Left ventricle myocardium inferior (tissue), 1 donor: ENCODE results near the gene ARHGEF12. TPM values are rescaled to one million over a fixed set of nuclear protein-coding genes. Genes with fewer than 3 reads are reported as not detected.
A peak's percentile ranks its signal among the peaks of the same experiment; 100 is the strongest.

ENCODE experiments used
- DNase-seq: peaks from one replicate; pipeline ENCODE4 v3.0.0-alpha.2; 2020
- H3K27ac ChIP-seq: fragments of 200-600 bp; replicated peaks from 2 replicates; pipeline ENCODE4 v1.8.0; 2021
- H3K27me3 ChIP-seq: fragments of 200-600 bp; 2 replicates; pipeline ENCODE4 v1.8.0; 2021; ENCODE audit warnings: low read depth
- H3K36me3 ChIP-seq: fragments of 200-600 bp; 2 replicates; pipeline ENCODE4 v1.8.0; 2021
- H3K4me1 ChIP-seq: fragments of 200-600 bp; 2 replicates; pipeline ENCODE4 v1.8.0; 2021
- H3K4me3 ChIP-seq: fragments of 200-600 bp; 2 replicates; pipeline ENCODE4 v1.8.0; 2021; ENCODE audit warnings: mild to moderate bottlenecking, moderate library complexity
- H3K9me3 ChIP-seq: fragments of 200-600 bp; replicated peaks from 2 replicates; pipeline ENCODE4 v1.8.0; 2021
- intact Hi-C: fragments of 100-400 bp; cut with micrococcal nuclease; formaldehyde crosslinking; loops from one replicate; pipeline ENCODE4 v1.11.0; 2022
- total RNA-seq: library from RNA; stranded (reverse); fragmentation: NEBNext Ultra II Directional; extraction: Animal tissue kit (Norgen Biotek cat#: 25700); gene quantifications from one replicate; pipeline ENCODE4 v1.2.1, GENCODE V29; 2021
- TF ChIP-seq, protein P1 (sequence below): fragments of 200-600 bp; IDR thresholded peaks from 2 replicates; pipeline ENCODE4 v1.8.0; 2021; ENCODE audit warnings: antibody characterized with exemption, mild to moderate bottlenecking, borderline replicate concordance
- donor health status: DM: no; HTN: yes; CAD: no; lungs with severe emphysema.

ARHGEF12 gene
- total RNA-seq, 1 donor from 2014 or later = 92.9 TPM

DNA sequence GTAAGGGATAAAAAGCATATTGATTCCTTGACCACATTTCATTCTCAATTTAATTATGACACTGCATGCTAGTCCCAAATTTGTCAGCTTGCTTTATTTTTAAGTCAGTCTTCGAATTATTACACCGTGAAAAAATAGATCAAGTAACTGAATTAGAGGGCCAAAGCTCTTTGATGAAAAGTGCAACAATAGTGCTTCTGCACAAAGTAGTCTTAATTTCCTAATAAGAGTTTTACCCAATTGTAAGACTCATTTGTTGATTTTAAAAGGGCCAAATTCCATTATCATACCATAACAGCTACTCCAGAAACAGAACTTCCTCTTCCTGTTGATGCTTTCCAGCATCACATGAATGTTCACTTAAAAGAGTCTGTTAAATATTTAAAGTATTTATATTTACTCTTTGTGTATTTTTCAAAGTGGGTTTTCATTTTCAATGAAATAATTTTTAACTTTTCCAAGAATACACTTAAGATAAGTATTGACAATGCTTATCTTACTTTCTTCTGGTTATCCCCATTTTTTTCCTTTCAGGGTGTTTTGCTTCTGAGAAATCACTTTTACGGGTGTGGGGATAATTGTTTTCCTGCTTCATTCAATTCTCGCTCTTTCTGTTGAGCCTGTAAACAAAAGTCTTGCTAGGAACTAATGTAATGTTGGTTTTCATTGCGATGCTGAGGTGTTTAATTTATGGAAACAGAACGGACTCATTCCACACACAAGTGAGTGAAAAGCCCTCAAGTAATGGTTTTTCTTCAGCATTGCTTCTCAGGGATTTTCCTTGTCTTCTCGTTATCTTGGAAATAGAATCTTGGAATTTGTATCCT lies 2.1 kb downstream of the ARHGEF12 start:
- intact Hi-C loops = no loop called here
- Histone ChIP-seq H3K4me1 (peaks cover 91% of the 10 kb centered on the region), H3K9me3 (no peaks in the 10 kb centered on the region), H3K4me3 (peak overlapping the region; percentile 92), H3K27me3 (no peaks in the 10 kb centered on the region), H3K36me3 (no peaks in the 10 kb centered on the region), H3K27ac (peak overlapping the region; percentile 98)
- TF ChIP-seq, protein P1, sequence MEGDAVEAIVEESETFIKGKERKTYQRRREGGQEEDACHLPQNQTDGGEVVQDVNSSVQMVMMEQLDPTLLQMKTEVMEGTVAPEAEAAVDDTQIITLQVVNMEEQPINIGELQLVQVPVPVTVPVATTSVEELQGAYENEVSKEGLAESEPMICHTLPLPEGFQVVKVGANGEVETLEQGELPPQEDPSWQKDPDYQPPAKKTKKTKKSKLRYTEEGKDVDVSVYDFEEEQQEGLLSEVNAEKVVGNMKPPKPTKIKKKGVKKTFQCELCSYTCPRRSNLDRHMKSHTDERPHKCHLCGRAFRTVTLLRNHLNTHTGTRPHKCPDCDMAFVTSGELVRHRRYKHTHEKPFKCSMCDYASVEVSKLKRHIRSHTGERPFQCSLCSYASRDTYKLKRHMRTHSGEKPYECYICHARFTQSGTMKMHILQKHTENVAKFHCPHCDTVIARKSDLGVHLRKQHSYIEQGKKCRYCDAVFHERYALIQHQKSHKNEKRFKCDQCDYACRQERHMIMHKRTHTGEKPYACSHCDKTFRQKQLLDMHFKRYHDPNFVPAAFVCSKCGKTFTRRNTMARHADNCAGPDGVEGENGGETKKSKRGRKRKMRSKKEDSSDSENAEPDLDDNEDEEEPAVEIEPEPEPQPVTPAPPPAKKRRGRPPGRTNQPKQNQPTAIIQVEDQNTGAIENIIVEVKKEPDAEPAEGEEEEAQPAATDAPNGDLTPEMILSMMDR = no peak
- DNase-seq = no peak

DNA sequence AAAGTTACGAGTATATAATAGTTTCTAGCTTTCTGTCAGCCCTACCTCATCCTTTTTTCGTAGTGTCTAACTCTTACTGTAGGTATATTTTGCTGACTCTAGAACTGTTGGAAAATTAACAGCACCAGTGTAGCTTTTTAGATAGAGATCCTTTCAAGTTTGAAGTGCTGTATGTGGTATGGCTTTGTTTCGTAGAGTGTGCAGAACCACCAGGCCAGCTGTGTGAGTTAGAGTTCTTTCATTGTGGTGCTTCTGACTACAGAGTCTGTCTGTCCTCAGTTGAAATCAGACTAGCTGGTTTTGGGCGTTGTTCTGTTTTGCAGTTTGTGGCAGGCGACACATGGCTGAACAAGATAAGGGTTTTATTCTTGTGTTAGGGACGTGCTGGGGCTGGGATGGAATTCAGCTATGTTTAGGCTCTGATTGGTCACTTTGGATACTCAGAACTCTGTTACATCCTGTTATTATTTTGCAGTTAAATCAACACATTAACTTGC lies 3.2 kb downstream of the ARHGEF12 start:
- no peaks in the 10 kb centered on the region for H3K27me3 ChIP-seq
- H3K4me3 ChIP-seq = peak overlapping the region; percentile 92
- H3K27ac ChIP-seq = peak overlapping the region; percentile 98
- H3K9me3 ChIP-seq = no peaks in the 10 kb centered on the region
- no peaks in the 10 kb centered on the region for H3K36me3 ChIP-seq
- no peak for DNase-seq
- H3K4me1 ChIP-seq = peaks cover 91% of the 10 kb centered on the region
- intact Hi-C loops = no loop called here
- TF ChIP-seq, protein P1 = no peak

DNA sequence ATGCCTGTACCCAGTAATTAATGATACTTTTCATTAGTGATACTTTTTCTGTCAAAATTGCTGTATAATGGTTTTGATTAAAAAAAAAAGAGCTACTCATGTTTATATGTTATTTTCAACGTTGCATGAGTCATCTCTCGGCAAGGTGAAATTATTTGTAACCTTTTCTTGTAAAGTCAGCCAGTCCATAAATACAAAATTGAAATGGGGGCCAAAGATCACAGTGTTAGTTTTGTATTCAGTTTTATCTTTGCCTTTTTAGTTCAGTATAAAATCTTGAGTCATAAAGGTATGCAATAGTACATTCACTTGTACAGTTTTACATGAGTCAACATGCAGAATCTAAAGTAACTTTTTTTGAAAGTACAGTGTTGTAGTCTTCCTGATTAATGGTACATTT lies 4.3 kb downstream of the ARHGEF12 start:
- H3K36me3 ChIP-seq = no peaks in the 10 kb centered on the region
- intact Hi-C loops = no loop called here
- no peaks in the 10 kb centered on the region for H3K9me3 ChIP-seq
- TF ChIP-seq, protein P1 = no peak
- H3K4me1 ChIP-seq = peaks cover 93% of the 10 kb centered on the region
- DNase-seq = no peak
- H3K4me3 ChIP-seq = peak overlapping the region; percentile 92
- peak overlapping the region; percentile 98 for H3K27ac ChIP-seq
- H3K27me3 ChIP-seq = no peaks in the 10 kb centered on the region

DNA sequence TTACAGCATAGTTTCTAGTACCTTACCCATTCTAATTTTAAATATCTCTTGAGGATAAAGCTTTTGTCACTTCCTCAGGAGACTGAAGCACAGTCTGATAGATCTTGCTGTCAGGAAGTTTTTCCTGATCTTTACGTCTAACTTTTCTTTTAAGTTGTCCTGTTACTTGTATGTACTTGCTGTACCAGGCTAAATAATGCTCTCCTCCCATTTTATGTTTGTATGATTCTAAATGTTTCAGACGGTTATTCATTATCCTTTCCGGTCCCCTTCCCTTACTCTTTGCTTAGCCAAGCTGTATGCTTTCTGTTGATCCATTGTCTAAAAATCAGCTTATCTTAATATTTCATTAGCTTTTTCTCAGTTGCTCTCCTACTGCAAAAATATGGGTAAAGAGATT lies 6.0 kb downstream of the ARHGEF12 start:
- Histone ChIP-seq H3K9me3 (no peaks in the 10 kb centered on the region), H3K36me3 (no peaks in the 10 kb centered on the region), H3K27ac (peak overlapping the region; percentile 98), H3K4me3 (peak overlapping the region; percentile 22), H3K27me3 (no peaks in the 10 kb centered on the region), H3K4me1 (peaks cover 95% of the 10 kb centered on the region)
- TF ChIP-seq, protein P1 = no peak
- intact Hi-C loops = no loop called here
- DNase-seq = no peak

DNA sequence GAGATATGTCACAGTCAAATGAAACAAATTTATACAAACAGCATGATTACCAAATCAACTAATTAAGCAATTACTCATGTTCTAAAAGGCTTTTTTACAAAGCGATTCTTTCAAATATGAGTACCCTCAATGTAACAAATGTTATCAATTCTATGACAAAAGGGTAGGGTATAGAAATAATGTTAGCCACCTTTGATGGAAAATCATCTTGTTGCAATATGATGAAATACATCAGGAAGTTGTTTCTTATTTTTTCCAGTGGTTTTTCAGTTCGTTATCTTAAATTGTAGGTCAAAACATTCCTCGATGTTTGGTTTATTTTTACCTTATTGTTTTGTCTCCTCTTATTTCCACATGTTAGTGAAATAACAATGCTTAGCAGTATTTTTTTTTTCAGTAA lies 6.5 kb downstream of the ARHGEF12 start:
- TF ChIP-seq, protein P1 = no peak
- Histone ChIP-seq H3K27ac (peak overlapping the region; percentile 98), H3K4me1 (peaks cover 96% of the 10 kb centered on the region), H3K36me3 (no peaks in the 10 kb centered on the region), H3K27me3 (no peaks in the 10 kb centered on the region), H3K9me3 (no peaks in the 10 kb centered on the region), H3K4me3 (peak overlapping the region; percentile 22)
- intact Hi-C loops = no loop called here
- no peak for DNase-seq
